Body of pancreas (tissue), 4 donors: ENCODE results near the gene VASP.

Experiments
- CTCF ChIP-seq, 7 experiments: fragments of 450-650 bp in 4 of 7; fragments of 200-600 bp in 3 of 7; sonication (generic) in 3 of 7; IDR thresholded peaks; one replicate each; pipeline ENCODE4 v1.5.1; 2016 to 2019; ENCODE audit warnings: antibody characterized with exemption in 7 of 7
- POLR2A ChIP-seq, 3 donors: fragments of 450-650 bp; IDR thresholded peaks; one replicate each; pipeline ENCODE4 v1.6.1; 2016; ENCODE audit warnings: antibody characterized with exemption in 3 of 3, mild to moderate bottlenecking in 2 of 3

- TF ChIP-seq CTCF (IDR thresholded peaks at IDR 0.05) (no peak), POLR2A (IDR thresholded peaks at IDR 0.05) (no peak)
Observed at GRCh38 chr19:45554481-45554880, 47.2 kb downstream of the VASP start.
